PC-9 (cell line): ENCODE measurements around the gene OSM.

Experiments used
- EZH2 ChIP-seq: fragments of 200-600 bp; sonication (generic); IDR thresholded peaks from 2 replicates; pipeline ENCODE4 v1.8.0; 2017; ENCODE audit warnings: antibody characterized with exemption, low read depth
- TF ChIP-seq, protein P1 (sequence below): fragments of 200-600 bp; sonication (generic); conservative IDR thresholded peaks from 2 replicates; pipeline ENCODE4 v1.6.1; 2017; ENCODE audit warnings: mixed run types, antibody characterized with exemption, mild to moderate bottlenecking, moderate library complexity

DNA sequence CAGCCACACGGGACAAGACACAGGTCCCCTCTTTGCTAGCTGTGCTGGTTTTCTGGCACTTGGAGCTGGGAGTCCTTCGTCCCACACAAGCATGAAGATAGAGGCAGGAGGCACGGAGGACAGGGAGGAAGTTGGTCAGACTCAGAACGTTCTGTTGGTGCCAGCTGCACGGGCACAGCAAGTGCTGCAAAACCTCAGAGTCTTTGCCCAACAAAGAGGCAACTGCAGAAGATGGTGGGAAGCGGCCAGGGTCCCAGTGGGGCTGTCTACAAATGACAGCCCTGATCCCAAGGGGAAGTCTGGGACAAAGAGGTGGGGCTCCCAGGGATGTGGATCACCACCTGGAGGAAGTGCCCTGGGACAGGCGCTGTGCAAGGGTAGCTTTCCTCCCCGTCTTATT lies 9.4 kb upstream of the OSM start:
- TF ChIP-seq, protein P1, sequence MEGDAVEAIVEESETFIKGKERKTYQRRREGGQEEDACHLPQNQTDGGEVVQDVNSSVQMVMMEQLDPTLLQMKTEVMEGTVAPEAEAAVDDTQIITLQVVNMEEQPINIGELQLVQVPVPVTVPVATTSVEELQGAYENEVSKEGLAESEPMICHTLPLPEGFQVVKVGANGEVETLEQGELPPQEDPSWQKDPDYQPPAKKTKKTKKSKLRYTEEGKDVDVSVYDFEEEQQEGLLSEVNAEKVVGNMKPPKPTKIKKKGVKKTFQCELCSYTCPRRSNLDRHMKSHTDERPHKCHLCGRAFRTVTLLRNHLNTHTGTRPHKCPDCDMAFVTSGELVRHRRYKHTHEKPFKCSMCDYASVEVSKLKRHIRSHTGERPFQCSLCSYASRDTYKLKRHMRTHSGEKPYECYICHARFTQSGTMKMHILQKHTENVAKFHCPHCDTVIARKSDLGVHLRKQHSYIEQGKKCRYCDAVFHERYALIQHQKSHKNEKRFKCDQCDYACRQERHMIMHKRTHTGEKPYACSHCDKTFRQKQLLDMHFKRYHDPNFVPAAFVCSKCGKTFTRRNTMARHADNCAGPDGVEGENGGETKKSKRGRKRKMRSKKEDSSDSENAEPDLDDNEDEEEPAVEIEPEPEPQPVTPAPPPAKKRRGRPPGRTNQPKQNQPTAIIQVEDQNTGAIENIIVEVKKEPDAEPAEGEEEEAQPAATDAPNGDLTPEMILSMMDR: no peak
- no peak for TF ChIP-seq EZH2
